Measurements from ENCODE around the gene HS6ST3.

The HS6ST3 gene

GRCh38 chr13:96860882-96861281, 771.0 kb downstream of the HS6ST3 start:
- no peak for DNase-seq

- no peak for DNase-seq
These were observed 772.2 kb downstream of the HS6ST3 start for GRCh38 chr13:96862093-96862492.

DNA sequence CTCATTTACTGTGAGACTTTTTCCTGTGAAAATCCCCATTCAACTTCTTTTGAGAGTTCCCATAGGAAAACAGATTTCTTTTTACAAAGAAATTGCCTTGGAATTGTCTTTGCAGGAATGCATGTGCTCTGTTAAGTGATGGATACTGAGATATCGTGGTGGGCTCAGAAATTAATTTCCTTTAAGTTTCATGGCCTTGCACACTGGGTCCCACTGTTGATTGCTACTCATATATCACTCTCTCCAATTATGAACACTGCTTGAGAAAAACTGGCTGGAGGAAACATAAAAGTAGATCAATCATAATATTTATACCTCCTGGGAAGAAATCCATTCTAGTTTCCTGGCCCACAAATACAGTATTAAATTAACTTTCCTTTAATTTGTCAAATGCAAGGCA, 773.1 kb downstream of the HS6ST3 start:
- DNase-seq: no peak

GRCh38 chr13:96871469-96871868, 781.6 kb downstream of the HS6ST3 start:
- no peak for DNase-seq

DNA sequence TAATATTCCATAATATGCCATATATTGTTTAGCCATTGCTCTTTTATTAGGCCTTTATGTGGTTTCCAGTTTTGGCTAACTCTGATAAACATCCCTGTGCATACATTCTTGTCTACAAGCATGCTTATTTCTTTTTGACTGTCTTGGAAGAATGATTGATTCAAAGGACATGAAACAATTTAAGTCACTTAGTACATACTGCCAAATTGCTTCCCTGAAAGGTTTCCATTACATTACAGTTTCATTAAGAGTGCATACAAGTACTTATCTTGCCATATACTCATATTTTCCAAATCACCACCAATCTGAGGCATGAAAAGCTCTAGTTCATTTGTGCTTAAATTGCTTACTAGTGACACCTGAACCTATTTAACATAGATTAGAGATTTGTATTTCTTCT, 790.5 kb downstream of the HS6ST3 start:
- DNase-seq: no peak
